Uterus (tissue), 2 donors: ENCODE measurements around the gene POLRMT.

ENCODE experiments used
- POLR2A ChIP-seq, 2 donors: fragments of 450-650 bp; IDR thresholded peaks; one replicate each; pipeline ENCODE4 v1.6.1; 2016; ENCODE audit warnings: antibody characterized with exemption in 2 of 2, mild to moderate bottlenecking in 1 of 2, moderate library complexity in 1 of 2
- TF ChIP-seq, protein P1 (sequence below), 4 experiments: fragments of 200-600 bp in 2 of 4; fragments of 450-650 bp in 2 of 4; sonication (generic) in 2 of 4; IDR thresholded peaks; one replicate each; pipeline ENCODE4 v1.5.1; 2016 to 2019; ENCODE audit warnings: antibody characterized with exemption in 4 of 4, mild to moderate bottlenecking in 2 of 4, moderate library complexity in 1 of 4

DNA sequence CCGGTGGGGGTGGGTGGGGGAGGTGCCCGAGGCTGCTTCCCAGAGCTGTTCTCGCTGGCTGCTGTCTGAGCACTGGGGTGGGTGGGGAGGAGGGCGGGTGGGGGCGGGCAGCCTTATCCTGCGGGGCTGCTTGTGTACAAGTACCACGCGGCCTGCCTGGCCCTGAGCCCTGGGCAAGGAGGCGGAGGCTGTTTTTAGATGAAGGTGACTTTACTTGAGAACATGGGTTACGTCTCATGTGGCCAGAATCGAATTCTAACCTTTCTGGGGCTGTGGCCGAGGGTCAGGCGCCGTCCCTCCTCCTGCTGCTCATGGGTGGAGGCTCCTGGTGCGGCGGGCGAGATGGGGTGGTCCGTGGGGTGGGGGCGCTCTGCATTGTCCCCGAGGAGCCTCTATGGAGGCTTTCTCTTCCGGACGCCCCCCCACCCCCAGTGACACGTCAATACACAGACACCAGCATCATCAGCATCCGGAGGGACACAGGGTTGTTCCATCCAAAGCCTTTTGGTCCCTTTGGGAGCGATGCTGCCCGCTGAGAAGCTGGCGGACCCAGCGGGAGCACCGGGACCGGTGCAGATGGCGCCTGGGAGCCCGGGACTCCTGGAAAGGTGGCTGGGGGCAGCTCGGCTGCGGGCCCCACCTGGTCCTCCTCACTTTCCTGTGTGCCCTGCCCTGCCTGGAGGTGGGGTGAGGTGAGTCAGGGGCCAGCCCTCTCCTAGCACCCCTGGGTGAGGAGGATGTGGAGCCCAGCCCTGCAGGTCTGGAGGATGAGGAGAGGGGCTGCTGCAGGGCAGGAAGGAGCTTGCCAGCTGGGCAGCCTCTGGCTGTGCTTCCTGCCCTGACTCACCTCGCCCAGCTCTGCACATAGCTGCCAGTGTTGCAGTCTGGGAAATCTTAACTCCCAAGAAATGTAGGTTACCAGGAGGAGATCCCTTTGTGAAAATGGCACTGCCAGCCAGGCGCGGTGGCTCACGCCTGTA lies 57.5 kb downstream of the POLRMT start:
- TF ChIP-seq, protein P1, sequence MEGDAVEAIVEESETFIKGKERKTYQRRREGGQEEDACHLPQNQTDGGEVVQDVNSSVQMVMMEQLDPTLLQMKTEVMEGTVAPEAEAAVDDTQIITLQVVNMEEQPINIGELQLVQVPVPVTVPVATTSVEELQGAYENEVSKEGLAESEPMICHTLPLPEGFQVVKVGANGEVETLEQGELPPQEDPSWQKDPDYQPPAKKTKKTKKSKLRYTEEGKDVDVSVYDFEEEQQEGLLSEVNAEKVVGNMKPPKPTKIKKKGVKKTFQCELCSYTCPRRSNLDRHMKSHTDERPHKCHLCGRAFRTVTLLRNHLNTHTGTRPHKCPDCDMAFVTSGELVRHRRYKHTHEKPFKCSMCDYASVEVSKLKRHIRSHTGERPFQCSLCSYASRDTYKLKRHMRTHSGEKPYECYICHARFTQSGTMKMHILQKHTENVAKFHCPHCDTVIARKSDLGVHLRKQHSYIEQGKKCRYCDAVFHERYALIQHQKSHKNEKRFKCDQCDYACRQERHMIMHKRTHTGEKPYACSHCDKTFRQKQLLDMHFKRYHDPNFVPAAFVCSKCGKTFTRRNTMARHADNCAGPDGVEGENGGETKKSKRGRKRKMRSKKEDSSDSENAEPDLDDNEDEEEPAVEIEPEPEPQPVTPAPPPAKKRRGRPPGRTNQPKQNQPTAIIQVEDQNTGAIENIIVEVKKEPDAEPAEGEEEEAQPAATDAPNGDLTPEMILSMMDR (IDR thresholded peaks at IDR 0.05) = no peak
- TF ChIP-seq POLR2A (IDR thresholded peaks at IDR 0.05) = no peak
